Raji (cell line): ENCODE results near the gene GRIA3.

Experiments used
- POLR2A ChIP-seq: IDR thresholded peaks from 2 replicates; pipeline ENCODE4 v1.6.1; 2011; ENCODE audit warnings: low read depth, low read length, control low read depth; ENCODE audit not compliant: insufficient read depth

The GRIA3 gene

DNA sequence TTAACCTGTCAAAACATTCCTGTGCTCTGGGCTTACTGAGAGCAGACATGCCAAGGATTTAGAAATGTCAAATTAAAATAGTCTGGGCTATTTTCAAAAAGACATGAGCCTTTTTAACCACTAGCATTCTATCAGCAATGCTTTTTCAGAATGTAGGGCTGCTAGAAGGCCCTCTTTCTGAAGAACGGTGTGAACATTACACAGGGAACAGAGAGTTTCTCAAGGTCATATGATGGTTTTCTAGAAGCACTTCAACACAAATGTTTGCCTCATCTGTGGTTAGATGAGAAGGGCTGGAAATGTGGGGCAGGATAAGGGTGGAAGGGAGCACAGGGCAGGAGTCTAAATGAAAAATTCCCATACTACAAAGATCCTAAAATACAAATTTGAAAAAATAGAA lies 39.3 kb downstream of the GRIA3 start:
- no peak for TF ChIP-seq POLR2A

DNA sequence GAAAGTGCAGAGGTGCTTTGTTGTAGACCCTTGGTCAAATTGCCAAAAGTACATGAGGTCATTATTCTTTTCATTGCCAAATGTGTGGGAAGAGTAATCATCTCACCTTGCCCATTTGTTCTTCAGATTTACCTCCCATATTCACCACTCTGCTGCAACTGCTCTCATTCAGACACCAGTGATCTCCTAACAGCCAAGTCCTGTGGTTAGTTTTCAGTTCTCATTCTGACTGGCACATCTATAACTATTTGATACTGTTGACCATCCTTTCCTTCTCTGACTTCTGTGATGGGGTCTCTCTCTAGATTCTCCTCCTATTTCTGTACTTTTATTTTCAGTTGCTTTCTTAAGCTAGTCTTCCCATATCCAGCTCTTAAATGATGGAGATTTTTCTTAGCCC lies 39.8 kb downstream of the GRIA3 start:
- no peak for TF ChIP-seq POLR2A

DNA sequence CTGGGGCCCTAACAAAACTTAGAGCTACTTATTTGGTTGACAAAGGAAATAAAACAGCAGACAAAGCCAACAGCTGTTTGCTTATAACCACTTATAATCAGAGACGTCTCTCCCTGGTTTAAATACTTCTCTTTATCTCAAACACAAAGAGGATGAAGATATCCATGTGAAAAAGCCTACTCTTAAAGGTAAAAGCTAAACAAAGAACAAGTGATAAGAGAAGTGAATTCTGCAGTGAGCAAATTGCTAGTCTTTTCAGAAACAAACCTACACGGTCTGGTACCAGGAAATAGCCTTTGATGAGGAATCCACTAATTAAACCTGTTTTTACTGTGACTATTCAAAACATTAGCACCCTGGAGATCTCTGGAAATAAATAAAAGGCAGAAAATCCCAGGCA lies 46.7 kb downstream of the GRIA3 start:
- TF ChIP-seq POLR2A, result no peak

DNA sequence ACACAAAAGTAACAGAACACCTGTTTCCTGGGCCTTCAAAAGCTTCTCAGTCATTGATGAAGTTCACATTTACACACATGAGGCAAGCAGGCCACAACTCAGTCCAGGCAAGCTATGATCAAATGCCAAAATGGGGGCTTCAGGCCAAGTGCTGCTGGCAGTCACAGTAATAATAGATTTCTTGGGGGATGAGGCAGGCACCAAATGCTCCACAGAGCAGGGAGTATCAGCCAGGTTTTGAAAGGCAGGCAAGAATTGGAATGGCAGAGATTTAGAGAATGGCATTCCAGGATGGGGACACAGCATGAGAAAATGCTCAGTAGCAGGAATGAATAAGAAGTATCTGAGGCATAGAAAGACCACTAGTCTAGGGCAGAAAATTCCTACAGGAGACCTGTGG lies 52.8 kb downstream of the GRIA3 start:
- no peak for TF ChIP-seq POLR2A

DNA sequence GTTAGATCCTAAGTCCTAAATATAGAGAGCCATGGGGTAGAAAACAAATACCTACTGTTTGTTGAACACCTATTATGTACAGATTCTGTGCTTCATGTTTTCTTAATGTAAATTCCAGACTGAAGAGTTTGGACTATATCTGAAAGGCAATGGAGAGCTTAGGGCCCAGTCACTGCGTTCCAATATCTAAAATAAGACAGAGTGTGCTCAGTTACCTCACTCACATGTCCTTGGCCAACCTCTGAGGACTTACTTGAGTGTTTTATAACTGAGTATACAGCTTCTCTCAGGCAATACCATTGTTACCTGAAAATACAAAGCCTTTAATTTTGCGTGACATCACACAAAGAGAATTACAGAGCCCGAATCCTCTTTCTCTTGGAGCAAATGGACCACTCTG lies 53.2 kb downstream of the GRIA3 start:
- TF ChIP-seq POLR2A, result no peak

DNA sequence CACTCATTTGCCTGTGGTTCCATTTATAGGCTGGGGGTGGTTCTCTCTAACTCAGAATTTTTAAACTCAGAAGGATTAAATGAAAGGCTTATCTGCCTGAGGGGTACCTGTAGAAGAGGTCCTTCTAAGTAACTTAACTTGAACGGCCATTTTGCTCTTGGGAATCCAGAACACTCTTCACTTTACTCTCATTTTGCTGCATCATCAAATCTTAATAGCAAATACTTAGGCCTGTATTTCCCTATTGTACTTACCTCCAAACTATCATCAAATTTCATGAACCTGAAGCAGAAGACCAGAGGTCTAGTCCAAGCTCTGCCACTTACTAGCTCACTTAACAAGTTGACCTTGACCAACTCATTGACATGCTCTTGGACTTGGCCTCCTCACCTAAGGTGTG lies 70.4 kb downstream of the GRIA3 start:
- TF ChIP-seq POLR2A, result no peak

DNA sequence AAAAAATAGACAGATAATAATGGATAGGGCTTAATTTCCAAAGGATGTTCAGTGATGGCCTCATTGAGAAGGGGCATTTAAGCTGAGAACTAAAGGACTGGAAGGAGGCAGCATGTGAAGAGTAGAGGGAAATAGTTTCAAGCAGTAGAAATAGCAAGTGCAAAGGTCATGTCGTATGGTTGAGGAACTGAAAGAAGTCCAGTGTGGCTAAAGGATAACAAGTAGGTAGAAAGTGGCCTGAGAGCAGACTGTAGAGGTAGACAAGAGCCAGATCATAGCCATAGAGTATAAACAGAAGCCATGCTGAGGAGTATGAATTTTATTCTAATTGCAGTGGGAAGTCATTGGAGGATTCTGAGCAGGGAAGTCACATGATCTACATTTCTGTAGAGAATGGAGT lies 72.3 kb downstream of the GRIA3 start:
- no peak for TF ChIP-seq POLR2A

DNA sequence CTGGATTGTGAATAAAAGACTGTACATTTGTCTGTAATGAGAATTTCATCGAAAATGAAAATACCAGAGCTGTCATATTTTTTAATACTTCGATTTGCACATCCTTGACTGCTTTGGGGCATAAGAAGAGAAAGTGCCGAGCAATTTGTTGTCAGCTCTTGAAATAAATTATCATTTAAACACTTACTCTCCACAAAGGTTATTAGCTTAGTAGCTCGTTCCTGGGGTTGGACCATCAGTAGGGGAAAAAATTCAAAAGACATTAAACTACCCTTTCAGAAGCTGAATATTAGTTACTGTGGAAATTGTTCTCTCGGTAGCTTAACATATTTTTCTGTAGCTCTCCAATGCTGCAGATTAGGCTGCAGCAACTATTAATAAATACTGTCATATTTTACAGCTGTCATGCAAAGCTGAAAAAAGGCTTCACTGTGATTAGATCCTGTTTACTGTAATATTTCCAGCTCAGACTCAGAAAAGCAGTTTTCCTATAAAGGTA lies 76.9 kb downstream of the GRIA3 start:
- no peak for TF ChIP-seq POLR2A

DNA sequence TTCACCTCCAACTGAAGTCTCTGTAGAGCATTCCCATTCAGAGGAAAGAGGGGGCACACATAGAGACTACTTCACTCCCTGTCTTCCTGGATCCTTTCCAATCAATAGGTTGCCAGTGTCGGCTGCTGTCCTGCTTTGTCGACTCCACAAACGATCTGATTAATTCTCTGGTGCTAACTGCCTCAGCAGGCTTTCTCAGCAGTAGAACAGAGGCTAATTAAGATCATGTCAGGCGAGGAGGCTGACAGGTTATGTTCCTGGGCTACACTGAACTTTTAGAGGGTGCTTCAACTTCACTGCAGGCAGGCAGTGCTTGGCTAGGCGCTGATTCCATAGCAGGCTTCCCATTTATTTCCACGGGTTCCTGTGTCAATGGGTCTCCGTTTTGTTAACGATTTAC lies 79.2 kb downstream of the GRIA3 start:
- TF ChIP-seq POLR2A, result no peak

DNA sequence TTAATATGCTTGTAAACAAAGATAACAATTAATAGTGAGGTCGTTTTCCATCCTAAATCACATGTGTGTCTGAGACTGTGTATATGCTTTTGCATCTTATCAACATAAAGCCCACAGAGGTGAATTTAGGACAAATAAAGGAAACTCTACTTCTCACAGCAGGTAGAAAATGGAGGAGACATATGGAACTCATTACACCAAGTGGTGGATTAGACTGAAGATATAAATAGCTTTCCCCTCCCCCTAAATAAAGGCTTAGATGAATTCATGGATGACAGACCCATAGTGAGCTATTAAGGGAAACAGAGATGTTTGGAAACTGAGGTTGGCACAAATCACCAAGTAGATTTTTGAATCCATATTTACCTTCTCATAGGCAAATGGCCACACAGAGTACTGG lies 79.7 kb downstream of the GRIA3 start:
- TF ChIP-seq POLR2A, result no peak

DNA sequence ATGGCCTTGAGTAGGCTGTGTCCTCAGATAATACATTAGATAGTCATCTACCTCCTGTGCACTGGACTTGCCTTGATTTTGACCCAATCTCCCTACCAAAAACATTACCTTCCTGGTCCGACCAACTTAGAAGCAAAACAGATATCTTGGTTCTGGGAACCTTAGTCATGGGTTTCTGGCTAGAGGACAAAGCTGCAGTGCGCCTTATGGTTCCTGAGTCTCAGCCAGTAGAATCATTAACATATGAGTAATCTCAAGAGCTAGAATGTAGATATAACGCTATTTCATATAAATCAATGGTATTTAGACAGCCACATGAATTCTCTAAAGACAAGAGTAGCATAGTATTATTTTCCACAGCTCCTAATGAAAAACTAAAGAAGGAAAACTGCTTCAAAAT lies 83.1 kb downstream of the GRIA3 start:
- TF ChIP-seq POLR2A, result no peak

DNA sequence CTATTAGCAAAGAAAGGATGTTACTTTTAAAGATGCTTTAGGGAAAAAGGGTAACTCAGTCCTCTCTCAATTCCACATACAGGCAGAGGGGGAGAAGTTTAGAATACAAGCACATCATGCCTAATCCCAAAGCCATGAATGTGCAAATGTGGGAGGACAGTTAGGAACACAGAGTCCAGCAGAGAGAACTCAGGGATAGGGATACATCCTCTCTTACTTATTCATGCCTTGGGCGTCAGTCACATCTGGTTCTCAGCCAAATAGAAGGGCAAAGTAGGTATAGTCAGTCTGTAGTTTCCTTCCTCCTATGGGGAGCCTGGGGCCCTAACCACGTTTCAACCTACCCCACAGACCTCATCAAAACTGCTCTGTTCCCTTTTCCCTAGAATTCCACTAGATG lies 87.8 kb downstream of the GRIA3 start:
- no peak for TF ChIP-seq POLR2A

DNA sequence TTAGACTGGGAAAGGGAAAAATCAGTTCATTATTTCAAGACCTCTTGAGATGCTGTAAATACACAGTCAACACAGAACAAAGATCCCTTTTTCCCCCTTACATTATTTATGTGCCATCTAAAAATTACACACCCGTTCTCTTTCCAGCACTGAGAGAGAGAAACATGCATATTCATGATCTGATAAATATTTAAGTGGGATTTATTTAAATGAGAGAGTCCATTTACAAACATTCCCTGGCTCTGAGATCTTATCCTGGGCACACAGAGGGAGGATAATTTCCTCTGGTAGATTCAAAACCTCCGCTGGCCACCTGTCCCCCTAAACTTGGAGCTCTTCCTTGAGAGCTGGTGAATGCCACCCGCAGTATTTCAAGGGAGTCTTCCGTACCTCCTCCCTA lies 88.6 kb downstream of the GRIA3 start:
- no peak for TF ChIP-seq POLR2A

DNA sequence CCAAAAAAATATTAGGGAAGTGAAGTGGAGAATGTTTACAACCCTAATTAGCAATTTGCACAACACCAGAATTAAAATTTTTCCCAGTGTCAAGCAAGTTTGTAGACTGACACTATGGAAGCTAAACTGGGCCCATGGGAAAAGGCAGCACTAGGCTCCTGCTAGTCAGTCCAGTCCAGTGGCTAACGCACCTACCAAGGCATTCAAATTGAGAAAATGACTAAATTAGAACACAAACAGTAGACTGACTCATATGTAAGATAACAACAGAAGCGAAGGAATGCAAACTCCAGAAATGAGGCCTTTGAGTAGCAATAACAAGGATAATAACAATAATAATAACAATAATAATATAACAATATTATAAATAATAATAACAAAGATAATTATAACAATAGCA lies 90.7 kb downstream of the GRIA3 start:
- no peak for TF ChIP-seq POLR2A

DNA sequence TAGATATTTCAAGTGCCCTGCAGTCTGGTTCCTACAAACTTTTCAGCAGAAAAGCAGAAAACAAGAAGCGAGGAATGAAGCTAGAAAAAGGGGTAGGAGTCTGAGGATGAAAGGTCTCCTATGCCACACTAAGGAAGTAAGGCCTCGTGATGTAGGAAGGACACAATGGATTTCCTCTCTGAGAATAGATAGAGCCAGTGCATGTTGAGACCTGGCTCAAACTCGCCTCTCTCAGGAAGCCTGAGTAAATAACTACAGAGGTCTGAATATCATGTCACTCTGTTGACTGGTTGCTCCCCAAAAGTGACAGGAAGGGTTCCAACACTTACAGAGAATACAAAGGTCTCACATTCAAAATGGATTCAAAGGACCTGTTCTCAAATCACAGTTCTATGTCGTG lies 93.3 kb downstream of the GRIA3 start:
- no peak for TF ChIP-seq POLR2A

DNA sequence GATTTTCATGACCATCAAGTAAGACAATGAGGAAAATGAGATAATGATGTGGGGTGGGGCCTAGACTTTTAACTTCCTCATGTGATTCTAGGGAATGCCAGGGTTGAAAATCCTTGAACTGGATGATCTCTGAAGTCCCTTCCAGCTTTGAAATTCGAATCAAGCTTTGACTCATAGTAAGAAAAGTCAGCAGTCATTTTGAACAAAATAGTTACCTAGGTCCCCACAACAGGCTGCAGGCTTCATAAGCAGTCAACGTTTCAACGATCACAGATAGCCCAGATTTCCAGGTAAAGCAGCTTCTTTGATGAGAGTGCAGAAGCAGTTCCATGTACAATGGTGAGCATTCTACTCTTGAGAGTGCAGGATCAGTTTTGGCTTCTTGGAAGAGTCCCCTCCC lies 93.7 kb downstream of the GRIA3 start:
- TF ChIP-seq POLR2A, result no peak

DNA sequence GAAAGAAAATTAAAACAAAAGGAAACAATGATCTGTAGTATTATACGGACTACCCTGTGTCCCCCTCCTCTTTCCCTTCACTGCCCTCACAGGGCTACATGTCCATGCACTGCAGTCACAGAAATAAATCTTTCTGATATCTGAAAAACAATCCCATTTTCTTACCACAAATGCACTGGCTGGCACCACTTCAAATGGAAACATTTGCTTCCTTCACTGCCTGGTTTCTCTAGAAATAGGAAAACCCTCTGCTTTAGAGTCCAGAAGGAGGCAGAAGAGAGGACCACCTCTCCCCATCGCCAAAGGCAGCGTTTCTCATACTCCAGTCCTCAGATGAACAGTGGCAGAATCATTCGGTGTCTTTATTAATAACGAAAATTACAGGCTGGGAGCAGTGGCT lies 98.2 kb downstream of the GRIA3 start:
- no peak for TF ChIP-seq POLR2A

DNA sequence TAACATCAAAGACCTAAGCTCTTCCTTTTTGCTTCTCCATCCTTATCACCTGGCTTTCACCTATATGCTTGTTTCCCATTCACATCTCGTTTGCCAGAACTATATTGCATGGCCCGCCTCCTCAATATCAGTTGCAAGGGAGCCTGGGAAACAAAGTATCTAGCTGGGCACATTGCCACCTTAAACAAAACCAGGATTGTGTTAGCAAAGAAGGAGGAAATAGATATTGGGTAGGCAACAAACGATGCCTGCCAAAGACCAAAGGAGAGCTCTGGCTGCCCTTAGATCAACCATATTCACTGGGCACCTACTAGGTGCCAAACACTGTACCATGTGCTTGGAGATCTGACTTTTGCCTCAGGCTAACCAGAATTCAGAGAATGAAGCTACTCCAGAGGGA lies 107.5 kb downstream of the GRIA3 start:
- TF ChIP-seq POLR2A, result no peak

DNA sequence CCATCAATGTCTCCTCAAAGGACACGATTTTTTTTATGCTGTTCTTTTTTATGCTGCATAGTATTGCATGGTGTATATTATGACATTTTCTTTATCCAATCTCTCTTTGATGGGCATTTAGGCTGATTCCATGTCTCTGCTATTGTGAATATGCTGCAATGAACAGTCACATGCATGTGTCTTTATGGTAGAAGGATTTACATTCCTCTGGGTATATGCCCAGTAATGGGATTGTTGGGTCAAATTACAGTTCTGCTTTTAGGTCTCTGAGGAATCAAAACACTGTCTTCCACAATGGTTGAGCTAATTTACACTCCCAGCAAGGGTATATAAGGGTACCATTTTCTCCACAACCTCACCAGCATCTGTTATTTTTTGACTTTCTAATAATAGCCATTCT lies 113.9 kb downstream of the GRIA3 start:
- TF ChIP-seq POLR2A, result no peak

DNA sequence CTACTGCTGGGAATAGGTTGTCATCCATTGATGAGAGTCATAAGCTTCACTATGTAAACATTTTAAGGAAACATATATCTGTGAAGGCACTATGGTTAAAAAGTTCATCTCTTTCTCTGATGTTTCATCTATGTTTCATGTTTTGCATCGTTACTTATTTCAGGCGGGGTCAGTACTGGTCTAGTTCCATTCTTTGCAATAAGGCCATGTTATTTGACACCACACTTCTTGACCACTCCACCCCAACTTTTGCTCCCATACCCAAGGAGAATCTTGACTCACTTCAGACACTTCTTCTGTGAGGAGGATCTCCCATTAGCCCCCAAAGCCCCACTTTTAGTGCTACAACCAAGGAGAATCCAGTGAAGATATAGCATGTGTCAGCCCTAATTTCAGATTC lies 119.4 kb downstream of the GRIA3 start:
- no peak for TF ChIP-seq POLR2A
